GM18858 (cell line): ENCODE results near the gene SUMF1.
"Not testable (repeated sequence)": the region's sequence is repeated elsewhere in the genome, so short reads cannot be mapped to it uniquely, and the experiment has no call there.

ENCODE experiments used
- ATAC-seq: cut with Tn5 transposase; IDR thresholded peaks from one replicate; pipeline ENCODE4 v1.9.1; 2021; ENCODE audit not compliant: unreplicated experiment

SUMF1 gene

GRCh38 chr3:4341336-4341675 lies 125.8 kb downstream of the SUMF1 start:
- ATAC-seq = no peak

- no peak for ATAC-seq
These were observed 126.4 kb downstream of the SUMF1 start for GRCh38 chr3:4340411-4341335.

- no peak for ATAC-seq
These were observed 127.0 kb downstream of the SUMF1 start for GRCh38 chr3:4340077-4340410.

- ATAC-seq = no peak
These were observed 128.3 kb downstream of the SUMF1 start for GRCh38 chr3:4338751-4339150.

- ATAC-seq = no peak
These were observed 130.1 kb downstream of the SUMF1 start for GRCh38 chr3:4336850-4337546.

- ATAC-seq = no peak
These were observed 131.1 kb downstream of the SUMF1 start for GRCh38 chr3:4335840-4336562.

GRCh38 chr3:4334548-4334947 lies 132.5 kb downstream of the SUMF1 start:
- ATAC-seq = no peak

GRCh38 chr3:4332991-4333390 lies 134.1 kb downstream of the SUMF1 start:
- no peak for ATAC-seq

- ATAC-seq = no peak
These were observed 134.5 kb downstream of the SUMF1 start for GRCh38 chr3:4332574-4332973.

- ATAC-seq = no peak
These were observed 135.0 kb downstream of the SUMF1 start for GRCh38 chr3:4332111-4332510.

GRCh38 chr3:4329806-4330205 lies 137.3 kb downstream of the SUMF1 start:
- not testable (repeated sequence) for ATAC-seq

GRCh38 chr3:4326868-4327267 lies 140.2 kb downstream of the SUMF1 start:
- ATAC-seq = no peak

- ATAC-seq = no peak
These were observed 143.6 kb downstream of the SUMF1 start for GRCh38 chr3:4323246-4324027.

- ATAC-seq = no peak
These were observed 144.4 kb downstream of the SUMF1 start for GRCh38 chr3:4322635-4323034.

GRCh38 chr3:4321732-4322131 lies 145.3 kb downstream of the SUMF1 start:
- ATAC-seq = no peak

GRCh38 chr3:4320096-4320911 lies 146.8 kb downstream of the SUMF1 start:
- ATAC-seq = no peak

GRCh38 chr3:4314688-4315087 lies 152.4 kb downstream of the SUMF1 start:
- no peak for ATAC-seq

- no peak for ATAC-seq
These were observed 153.3 kb downstream of the SUMF1 start for GRCh38 chr3:4313606-4314293.

- no peak for ATAC-seq
These were observed 155.6 kb downstream of the SUMF1 start for GRCh38 chr3:4311496-4311895.
